HG02588 (cell line): Measurements from ENCODE around the gene ALOX15B.
"Not testable (repeated sequence)": the region's sequence is repeated elsewhere in the genome, so short reads cannot be mapped to it uniquely, and the experiment has no call there.

Experiments
- ATAC-seq: cut with Tn5 transposase; IDR thresholded peaks from one replicate; pipeline ENCODE4 v1.9.1; 2021; ENCODE audit warnings: mild to moderate bottlenecking, moderate library complexity; ENCODE audit not compliant: unreplicated experiment

ALOX15B gene

DNA sequence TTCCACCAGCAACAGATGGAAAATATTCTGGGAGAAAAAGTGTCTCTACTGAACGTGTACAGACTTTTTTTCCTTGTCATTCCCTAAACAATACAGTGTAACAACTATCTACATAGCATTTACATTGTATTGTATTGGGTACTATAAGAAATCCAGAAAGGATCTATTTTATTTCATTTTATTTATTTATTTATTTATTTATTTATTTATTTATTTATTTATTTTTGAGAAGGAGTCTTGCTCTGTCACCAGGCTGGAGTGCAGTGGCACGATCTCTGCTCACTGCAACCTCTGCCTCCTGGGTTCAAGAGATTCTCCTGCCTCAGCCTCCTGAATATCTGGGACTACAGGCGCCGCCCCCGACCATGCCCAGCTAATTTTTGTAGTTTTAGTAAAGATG lies 39.1 kb downstream of the ALOX15B start:
- not testable (repeated sequence) for ATAC-seq

DNA sequence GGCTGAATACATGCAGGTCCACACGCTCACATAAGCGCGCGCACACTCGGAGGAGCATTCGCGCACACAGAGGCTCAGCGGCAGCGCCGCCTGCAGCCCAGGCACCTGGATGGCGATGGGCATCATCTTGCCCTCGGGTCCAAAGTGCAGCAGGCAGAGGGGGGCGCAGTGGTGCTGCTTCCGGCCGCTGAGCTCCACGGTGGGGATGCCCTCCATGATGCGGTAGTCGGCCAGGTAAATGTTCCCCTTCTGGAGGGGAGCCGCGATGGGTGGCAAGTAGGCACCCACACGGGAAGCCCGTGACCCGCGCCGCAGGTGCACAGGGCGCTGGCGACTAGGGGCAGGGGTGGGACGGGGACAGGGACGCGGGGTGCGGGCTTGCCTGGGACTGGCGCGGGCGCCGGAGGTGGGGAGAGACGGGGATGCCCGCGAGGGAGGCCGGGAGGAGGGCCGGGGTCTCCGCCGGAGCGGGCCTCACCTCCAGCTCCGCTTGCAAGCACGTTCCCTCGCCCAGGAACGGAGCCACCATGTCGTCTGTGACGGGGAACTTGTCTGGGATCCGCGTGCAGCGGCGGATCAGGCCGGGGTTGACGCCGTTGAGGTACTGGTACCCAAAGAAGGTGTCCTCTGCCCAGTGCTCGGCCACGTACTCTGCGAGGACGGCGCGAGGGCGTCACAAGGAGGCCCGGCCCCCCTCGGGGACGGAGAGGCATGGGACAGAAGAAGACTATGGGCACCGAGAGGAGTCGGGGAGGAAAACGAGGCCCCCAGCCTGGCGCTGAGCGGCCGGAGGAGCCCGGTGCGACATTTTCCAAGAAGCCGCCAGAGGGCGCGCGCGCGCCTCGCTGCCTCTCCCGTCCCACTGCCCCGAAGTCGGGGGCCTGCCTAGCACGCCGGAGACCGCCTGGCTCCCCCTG lies 40.7 kb downstream of the ALOX15B start:
- peak; percentile 66 for ATAC-seq

DNA sequence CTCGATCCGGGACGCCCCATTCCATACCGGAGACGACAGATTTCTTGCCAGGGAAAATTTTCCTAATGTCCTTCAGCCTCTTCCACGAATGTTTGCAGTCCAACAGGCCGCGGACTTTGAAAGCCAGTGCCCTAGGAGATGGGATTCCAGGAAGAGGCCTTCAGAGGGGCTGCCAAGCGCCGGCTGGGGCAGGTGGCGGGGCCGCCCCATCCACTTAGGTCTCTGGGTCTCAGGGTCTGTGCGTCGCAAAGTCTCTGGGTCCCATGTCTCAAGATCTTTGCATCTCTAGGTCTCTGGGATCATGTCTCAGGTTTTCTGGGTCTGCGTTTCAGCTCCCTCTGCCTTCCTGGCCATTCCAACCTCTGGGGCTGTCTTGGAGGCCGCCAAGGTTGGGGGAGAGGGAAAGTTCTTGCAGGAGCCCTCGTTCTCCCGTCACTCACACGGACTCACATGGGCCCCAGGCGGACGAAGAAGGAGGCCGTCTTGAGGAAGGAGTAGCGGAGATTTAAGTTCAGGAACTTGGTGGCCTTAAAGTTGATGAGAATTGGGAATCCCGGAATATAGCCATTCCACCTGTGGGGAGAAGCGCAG lies 41.4 kb downstream of the ALOX15B start:
- no peak for ATAC-seq

DNA sequence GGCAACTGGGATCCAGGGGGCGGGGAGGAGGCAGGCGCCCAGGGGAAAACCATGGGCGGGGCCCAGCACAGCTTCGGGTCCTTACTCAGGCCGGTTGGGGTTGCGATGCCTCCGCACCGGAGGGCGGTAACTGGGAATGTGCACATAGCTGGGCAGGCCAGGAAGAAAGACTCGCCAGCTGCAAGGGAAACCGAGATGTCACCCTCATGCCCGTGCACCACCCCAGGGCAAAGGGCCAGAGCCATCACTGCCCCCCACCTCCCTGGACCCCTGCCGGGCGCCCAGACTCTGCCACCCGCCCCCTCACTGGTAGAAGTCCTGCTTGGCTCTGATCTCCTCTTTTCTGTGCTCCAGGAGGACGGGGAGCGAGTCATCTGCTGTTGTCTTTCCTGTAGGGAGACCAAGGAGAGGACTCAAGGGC lies 42.0 kb downstream of the ALOX15B start:
- ATAC-seq, result no peak

DNA sequence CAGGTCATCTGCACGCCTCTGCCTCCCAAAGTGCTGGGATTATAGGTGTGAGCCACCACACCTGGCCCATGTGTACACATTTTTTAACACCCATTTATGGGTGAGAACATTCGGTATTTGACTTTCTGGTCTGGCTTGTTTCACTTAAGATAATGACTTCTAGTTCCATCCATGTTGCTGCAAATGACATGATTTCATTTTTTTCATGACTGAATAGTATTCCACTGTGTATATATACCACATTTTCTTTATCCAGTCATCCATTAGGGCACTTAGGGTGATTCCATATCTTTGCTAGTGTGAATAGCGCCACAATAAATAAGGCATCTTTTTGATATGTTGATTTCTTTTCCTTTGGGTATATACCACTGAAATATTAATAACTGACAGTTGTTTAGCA lies 43.0 kb downstream of the ALOX15B start:
- ATAC-seq, result no peak

DNA sequence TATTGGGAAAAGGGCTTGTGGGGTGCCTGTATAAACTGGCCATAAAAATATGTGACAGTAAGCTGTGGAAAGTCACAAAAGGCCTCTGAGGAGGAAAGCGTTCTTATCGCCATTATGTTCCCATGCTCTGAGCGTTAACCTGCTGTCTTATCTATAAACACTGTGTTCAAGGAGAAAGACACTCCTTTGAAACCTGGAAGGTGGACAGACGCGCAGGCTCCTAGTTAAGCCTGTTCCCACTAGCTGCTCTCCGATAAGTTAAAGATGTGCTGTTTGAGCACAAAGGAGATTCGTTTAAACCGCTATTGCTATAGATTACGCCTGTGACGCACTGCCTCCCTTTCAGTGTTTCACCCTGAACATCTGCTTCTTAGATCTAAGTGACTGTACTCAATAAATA lies 43.4 kb downstream of the ALOX15B start:
- ATAC-seq, result no peak

DNA sequence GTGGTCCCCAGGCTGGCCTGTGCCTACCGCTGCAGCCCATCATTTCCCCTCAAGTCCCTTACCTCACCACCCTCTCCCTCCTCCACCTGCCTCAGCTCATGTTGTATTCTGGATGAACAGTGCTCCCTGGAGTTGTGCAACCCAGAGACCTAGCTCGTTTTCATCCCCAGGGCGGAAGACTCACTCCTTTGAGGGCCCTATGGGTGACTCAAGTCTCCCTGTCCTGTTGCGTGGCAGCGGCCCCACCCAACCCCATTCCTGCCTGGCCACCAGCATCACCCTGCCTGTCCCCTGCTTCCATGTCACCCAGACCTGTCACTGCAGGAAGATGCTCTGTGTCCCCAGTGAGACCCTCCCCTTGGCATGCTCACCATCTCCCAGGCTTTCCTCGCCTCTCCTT lies 45.4 kb downstream of the ALOX15B start:
- ATAC-seq, result no peak

DNA sequence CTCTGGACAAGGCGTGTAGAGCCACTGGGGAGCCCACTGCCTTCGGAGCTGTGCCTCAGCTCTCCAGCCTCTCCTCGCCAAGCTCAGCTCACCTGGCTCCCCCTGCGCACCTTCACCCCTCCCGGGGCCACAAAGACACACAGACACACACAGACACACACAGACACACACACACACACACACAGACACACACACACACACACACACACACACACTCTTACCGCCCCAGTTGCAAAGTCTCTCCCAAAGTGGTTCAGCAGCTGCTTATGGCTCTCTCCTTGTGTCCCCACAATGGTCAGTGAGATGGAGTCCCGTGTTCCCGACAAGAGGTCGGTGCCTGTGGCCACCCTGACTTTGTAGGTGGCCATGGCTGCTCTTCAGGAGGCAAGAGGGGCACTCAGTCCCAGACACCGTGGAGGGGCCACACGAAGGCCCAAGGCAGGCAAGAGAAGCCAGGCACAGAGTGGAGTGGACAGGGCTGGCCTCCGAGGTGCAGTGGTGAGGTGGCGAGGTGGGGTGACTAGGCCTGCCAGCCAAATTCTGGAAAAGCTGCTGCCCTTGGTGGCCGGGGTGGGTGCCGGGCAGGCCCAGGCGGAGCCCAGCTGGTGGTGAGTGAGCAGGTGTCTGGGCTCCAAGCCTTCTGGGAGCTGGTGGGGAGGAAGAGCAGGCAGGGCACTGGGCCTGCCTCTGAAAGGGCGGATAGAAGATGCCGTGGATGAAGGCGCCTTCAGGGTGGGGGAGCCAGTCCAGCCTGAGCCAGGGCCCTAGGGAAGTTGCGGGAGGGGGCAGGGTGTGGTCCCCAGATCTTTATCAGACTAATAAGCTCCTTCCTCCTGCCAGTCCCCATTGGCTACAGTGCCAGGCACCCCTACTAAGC lies 48.5 kb downstream of the ALOX15B start, which contains the start of gene ALOX12B:
ALOX12B (minus strand) TSS at position 642 of the 877 bp plus-strand sequence; CDS start at position 368, 274 bp downstream.
- ATAC-seq, result no peak

DNA sequence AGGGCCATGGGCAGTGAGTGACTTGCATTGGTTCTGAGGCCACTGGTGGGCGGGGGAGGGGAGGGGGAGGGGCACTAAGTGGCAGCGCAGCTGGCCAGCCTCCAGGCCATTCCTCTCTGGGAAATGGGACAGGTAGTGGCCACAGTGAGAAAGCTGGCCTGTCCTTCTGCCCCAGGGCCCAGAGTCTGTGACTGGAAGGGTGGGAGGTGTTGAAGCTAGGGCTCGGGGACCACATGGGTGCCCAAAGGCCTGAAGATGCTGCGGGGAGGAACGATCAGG lies 49.0 kb downstream of the ALOX15B start:
- no peak for ATAC-seq

DNA sequence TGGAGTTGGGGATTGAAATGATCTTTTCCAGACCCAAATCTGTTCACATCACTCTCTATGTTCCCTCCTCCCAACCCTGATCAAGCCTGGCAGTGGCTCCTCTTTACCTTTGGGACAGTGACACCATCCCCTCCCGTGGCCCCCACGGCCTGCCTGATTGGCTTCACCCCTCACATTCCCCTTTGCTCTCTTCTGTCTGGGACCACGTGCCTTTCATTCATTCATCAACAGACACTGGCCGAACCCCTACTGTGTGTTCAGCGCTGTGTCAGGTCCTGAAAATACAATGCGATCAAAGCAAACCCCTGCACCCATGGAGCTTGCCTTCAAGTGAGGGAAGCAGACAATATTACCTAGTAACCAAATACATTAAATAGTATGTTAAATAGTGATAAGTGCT lies 50.9 kb downstream of the ALOX15B start:
- no peak for ATAC-seq

DNA sequence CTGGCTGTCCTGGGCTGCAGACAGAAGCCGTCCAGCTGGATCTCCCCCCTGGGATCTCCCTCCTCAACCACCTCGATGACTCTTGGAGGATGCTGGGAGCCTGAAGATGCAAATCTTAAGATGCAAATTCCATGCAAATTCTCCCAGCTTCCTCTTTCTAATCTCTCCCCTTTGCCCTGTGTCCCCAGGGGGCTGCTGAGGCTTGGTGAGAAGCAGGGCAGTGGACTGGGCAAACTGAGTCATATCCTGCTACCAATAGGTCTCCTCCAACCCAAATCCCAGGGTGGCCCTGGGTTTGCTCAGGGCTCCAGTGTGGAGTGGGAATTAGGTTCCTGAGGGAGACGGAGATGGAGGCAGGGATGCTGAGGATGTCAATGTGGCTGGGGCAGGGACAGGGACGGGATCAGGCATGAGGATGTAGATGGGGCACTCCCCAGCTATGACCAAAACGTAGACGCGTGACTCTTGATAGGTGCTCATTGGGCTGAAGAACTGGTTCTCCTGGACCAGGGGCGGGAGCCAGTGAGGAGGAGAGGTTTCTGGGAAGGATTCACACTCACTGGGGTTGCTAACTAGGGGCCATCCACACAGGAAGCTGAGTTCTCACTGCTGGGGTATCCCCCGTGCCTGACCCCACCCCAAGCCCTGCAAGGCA lies 52.3 kb downstream of the ALOX15B start:
- ATAC-seq, result no peak

DNA sequence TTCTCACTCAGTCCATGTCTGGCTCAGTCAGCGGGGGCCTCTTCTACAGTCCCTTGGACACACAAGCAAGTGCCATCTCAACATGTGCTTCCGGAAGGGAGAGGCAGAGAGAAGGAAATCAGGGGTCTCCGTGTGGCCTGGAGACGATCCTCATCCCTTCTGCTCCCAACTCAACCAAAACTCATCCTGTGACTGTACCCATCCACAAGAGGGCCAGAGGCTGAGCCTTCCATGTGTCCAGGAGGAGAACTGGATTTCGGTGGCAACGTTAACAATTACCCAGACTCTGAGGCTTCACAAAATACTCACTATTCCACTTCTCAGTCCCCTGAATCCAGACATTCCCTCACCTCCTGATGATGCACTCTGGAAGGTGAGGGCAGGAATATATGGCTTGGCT lies 56.5 kb downstream of the ALOX15B start:
- ATAC-seq, result no peak

DNA sequence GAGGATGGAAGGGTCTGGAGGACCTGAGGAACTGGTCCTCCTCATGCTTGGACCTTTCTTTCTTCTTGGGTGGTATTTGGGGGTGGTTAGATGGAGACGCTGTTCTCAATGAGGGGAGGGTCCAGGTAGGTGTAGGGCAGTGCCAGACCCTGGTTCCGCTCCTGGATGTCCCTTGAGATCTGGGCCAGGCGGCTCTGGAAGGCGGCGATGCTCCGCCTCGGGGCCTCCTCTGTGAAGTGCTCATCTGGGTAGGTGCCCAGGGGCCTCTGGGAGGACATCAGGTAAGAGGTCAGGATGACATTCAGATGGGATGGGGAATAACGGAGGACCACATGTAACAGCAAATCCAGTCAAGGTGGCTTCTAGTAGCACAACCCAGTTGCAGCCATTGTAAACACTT lies 57.7 kb downstream of the ALOX15B start:
- ATAC-seq, result no peak
